Sciatic nerve (tissue), 2 donors: ENCODE results near the gene HSD17B8. TPM values are rescaled to one million over a fixed set of nuclear protein-coding genes. Genes with fewer than 3 reads are reported as not detected.
A peak's percentile ranks its signal among the peaks of the same experiment; 100 is the strongest.

Experiments
- ATAC-seq: fragments of 200-7000 bp; cut with Tn5 transposase; one replicate; pipeline ENCODE4 v1.9.1; 2020; ENCODE audit warnings: mild to moderate bottlenecking, moderate library complexity
- DNase-seq: peaks from one replicate; pipeline ENCODE4 v3.0.0-alpha.2; 2020; ENCODE audit warnings: low spot score
- intact Hi-C: fragments of 100-400 bp; cut with DNase I; formaldehyde crosslinking; loops from one replicate; pipeline ENCODE4 v1.14.2; 2022
- total RNA-seq: library from RNA; stranded (reverse); fragmentation: NEBNext Ultra II Directional; extraction: Animal tissue kit (Norgen Biotek cat#: 25700); gene quantifications from one replicate; pipeline ENCODE4 v1.2.1, GENCODE V29; 2021
- donor health status: DM: no; HTN: no; CAD: no.
- donor health status: DM: no; HTN: no; CAD: no.

Gene HSD17B8
- total RNA-seq, 1 donor from 2014 or later = 12.7 TPM

- DNase-seq (no peak), ATAC-seq (no peak)
- intact Hi-C loops = no loop called here
Observed at GRCh38 chr6:33170176-33171015, 34.1 kb upstream of the HSD17B8 start.

- no peak for ATAC-seq
- no peak for DNase-seq
- intact Hi-C loops = no loop called here
Observed at GRCh38 chr6:33171016-33171879, 33.2 kb upstream of the HSD17B8 start.

GRCh38 chr6:33171880-33172687, 32.4 kb upstream of the HSD17B8 start:
- intact Hi-C loops = no loop called here
- DNase-seq = no peak
- ATAC-seq = no peak

- intact Hi-C loops = no loop called here
- DNase-seq (no peak), ATAC-seq (no peak)
Observed at GRCh38 chr6:33172688-33173534, 31.5 kb upstream of the HSD17B8 start.

- no peak for ATAC-seq
- intact Hi-C loops = no loop called here
- DNase-seq = no peak
Observed at GRCh38 chr6:33173535-33174180, 30.8 kb upstream of the HSD17B8 start.

- intact Hi-C loops = no loop called here
- ATAC-seq (no peak), DNase-seq (no peak)
Observed at GRCh38 chr6:33174784-33175183, 29.7 kb upstream of the HSD17B8 start.

- DNase-seq = peak; percentile 35
- intact Hi-C loops = no loop called here
- ATAC-seq = no peak
Observed at GRCh38 chr6:33175436-33176069, 28.9 kb upstream of the HSD17B8 start.

- intact Hi-C loops = no loop called here
- no peak for ATAC-seq
- no peak for DNase-seq
Observed at GRCh38 chr6:33176906-33177305, 27.5 kb upstream of the HSD17B8 start.

GRCh38 chr6:33177552-33178446, 26.7 kb upstream of the HSD17B8 start:
- DNase-seq (no peak), ATAC-seq (no peak)
- intact Hi-C loops = no loop called here

- ATAC-seq = no peak
- intact Hi-C loops = no loop called here
Observed at GRCh38 chr6:33178755-33179475, 25.5 kb upstream of the HSD17B8 start.

GRCh38 chr6:33181141-33181540, 23.3 kb upstream of the HSD17B8 start:
- intact Hi-C loops = no loop called here
- no peak for DNase-seq
- no peak for ATAC-seq

More at GRCh38 chr6:33178755-33179475, 25.5 kb upstream of the HSD17B8 start:
- DNase-seq = no peak

GRCh38 chr6:33183071-33183683, 21.3 kb upstream of the HSD17B8 start:
- intact Hi-C loops = no loop called here
- DNase-seq (no peak), ATAC-seq (no peak)

GRCh38 chr6:33185190-33185589, 19.3 kb upstream of the HSD17B8 start:
- intact Hi-C loops = no loop called here
- ATAC-seq (no peak), DNase-seq (no peak)

- DNase-seq (no peak), ATAC-seq (no peak)
- intact Hi-C loops = no loop called here
Observed at GRCh38 chr6:33185654-33186187, 18.7 kb upstream of the HSD17B8 start.

- no peak for DNase-seq
- no peak for ATAC-seq
- intact Hi-C loops = no loop called here
Observed at GRCh38 chr6:33187809-33188208, 16.6 kb upstream of the HSD17B8 start.
